A549 (cell line): Measurements from ENCODE around the gene ZNF438.

Experiments used
- HDAC2 ChIP-seq: fragments of 200-600 bp; sonication (generic); IDR thresholded peaks from 2 replicates; pipeline ENCODE4 v1.6.1; 2016
- JUN ChIP-seq, 2 experiments: fragments of >200 bp; sonication (Bioruptor Twin); formaldehyde crosslinking; IDR thresholded peaks; 2 replicates in 1 of 2; 3 replicates in 1 of 2; pipeline ENCODE4 v1.6.1; 2016 to 2017
- MAFK ChIP-seq: fragments of 450-650 bp; IDR thresholded peaks from 2 replicates; pipeline ENCODE4 v1.6.1; 2014; ENCODE audit not compliant: partially characterized antibody
- POLR2A ChIP-seq: IDR thresholded peaks from 2 replicates; pipeline ENCODE4 v1.6.1; 2012; ENCODE audit warnings: mild to moderate bottlenecking, low read length
- POLR2AphosphoS2 ChIP-seq: conservative IDR thresholded peaks from 2 replicates; pipeline ENCODE4 v1.6.1; 2012; ENCODE audit warnings: low read length, improper control_type of control experiment, inconsistent platforms
- RCOR1 ChIP-seq: fragments of 150-350 bp; IDR thresholded peaks from 2 replicates; pipeline ENCODE4 v1.6.1; 2014; ENCODE audit warnings: antibody characterized with exemption, low read length, low read depth
- TF ChIP-seq, protein P1 (sequence below): fragments of >200 bp; sonication (Bioruptor Twin); formaldehyde crosslinking; IDR thresholded peaks from 3 replicates; pipeline ENCODE4 v1.5.1; 2016
- TF ChIP-seq, protein P2 (sequence below): fragments of 200-600 bp; sonication (generic); IDR thresholded peaks from 2 replicates; pipeline ENCODE4 v1.6.1; 2016; ENCODE audit warnings: antibody characterized with exemption, mild to moderate bottlenecking, moderate library complexity

DNA sequence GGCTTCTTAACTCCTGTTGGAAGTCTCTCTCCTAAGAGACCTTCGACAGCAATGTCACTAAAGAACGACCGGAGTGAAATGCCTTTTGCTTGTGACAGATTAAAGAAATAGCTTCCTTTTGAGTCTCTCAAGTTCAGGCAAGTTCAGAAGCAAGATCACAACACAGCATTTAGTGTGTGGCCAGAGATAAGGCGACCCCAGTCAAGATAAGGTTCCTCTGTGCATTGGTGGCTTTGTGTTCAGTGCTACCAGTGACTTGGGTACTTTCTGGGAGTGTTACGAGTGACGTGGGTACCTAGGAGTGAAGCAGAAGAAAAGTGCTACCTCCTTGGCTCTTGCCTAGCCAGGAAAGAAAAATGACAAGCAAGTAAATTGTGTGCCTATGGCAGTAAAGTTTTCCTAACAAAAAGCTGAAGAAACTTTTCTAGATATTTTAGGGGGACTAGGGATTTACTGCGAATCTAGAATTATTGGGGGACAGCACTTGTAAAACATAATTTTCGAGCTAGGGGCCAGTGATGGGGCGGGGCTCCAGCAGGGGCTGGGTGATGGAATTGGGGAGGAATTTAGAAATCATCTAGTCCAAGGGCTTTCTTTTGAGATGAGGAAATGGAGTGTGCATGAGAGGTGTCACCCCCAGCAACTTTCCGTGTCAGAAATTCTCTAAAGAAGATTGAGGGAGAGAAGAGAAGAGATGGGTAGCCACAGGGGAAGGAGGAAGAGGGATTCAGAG is 210.2 kb downstream of the ZNF438 start:
- TF ChIP-seq, protein P1, sequence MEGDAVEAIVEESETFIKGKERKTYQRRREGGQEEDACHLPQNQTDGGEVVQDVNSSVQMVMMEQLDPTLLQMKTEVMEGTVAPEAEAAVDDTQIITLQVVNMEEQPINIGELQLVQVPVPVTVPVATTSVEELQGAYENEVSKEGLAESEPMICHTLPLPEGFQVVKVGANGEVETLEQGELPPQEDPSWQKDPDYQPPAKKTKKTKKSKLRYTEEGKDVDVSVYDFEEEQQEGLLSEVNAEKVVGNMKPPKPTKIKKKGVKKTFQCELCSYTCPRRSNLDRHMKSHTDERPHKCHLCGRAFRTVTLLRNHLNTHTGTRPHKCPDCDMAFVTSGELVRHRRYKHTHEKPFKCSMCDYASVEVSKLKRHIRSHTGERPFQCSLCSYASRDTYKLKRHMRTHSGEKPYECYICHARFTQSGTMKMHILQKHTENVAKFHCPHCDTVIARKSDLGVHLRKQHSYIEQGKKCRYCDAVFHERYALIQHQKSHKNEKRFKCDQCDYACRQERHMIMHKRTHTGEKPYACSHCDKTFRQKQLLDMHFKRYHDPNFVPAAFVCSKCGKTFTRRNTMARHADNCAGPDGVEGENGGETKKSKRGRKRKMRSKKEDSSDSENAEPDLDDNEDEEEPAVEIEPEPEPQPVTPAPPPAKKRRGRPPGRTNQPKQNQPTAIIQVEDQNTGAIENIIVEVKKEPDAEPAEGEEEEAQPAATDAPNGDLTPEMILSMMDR, result no peak
- TF ChIP-seq POLR2A (no peak), HDAC2 (no peak), JUN (IDR thresholded peaks at IDR 0.05) (no peak), RCOR1 (no peak), POLR2AphosphoS2 (no peak), MAFK (no peak)
- TF ChIP-seq, protein P2, sequence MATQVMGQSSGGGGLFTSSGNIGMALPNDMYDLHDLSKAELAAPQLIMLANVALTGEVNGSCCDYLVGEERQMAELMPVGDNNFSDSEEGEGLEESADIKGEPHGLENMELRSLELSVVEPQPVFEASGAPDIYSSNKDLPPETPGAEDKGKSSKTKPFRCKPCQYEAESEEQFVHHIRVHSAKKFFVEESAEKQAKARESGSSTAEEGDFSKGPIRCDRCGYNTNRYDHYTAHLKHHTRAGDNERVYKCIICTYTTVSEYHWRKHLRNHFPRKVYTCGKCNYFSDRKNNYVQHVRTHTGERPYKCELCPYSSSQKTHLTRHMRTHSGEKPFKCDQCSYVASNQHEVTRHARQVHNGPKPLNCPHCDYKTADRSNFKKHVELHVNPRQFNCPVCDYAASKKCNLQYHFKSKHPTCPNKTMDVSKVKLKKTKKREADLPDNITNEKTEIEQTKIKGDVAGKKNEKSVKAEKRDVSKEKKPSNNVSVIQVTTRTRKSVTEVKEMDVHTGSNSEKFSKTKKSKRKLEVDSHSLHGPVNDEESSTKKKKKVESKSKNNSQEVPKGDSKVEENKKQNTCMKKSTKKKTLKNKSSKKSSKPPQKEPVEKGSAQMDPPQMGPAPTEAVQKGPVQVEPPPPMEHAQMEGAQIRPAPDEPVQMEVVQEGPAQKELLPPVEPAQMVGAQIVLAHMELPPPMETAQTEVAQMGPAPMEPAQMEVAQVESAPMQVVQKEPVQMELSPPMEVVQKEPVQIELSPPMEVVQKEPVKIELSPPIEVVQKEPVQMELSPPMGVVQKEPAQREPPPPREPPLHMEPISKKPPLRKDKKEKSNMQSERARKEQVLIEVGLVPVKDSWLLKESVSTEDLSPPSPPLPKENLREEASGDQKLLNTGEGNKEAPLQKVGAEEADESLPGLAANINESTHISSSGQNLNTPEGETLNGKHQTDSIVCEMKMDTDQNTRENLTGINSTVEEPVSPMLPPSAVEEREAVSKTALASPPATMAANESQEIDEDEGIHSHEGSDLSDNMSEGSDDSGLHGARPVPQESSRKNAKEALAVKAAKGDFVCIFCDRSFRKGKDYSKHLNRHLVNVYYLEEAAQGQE, result no peak
